Stimulated activated CD8-positive, alpha-beta memory T cell treated with anti-CD3 and anti-CD28 coated beads, Interleukin-2, amount 100 ng/mL, for 48 hours (primary cell): ENCODE data around the gene SNX19.

ENCODE experiments used
- DNase-seq, 2 donors: peaks; one replicate each; pipeline ENCODE4 v3.0.0-alpha.2; 2020; ENCODE audit warnings: low read depth in 2 of 2

SNX19 gene

DNA sequence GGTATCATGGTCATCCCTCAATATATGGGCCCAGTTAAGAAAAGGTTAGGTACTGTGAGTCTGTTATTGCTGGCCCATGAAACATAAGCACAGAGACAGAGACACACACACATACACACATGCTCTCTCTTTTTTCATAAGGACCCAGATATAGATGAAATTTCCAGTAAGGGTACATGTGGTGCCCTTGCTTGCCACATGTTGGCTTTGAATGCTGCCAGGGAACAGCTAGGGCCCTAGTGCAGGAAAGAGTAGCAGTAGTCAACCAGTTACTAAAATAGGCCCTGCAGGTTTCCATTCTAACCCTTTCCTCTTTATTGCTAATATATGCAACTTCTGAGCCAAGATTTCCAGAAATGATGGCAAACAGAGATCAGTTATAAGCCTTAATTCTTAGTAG lies 9.1 kb downstream of the SNX19 start:
- no peak for DNase-seq

DNA sequence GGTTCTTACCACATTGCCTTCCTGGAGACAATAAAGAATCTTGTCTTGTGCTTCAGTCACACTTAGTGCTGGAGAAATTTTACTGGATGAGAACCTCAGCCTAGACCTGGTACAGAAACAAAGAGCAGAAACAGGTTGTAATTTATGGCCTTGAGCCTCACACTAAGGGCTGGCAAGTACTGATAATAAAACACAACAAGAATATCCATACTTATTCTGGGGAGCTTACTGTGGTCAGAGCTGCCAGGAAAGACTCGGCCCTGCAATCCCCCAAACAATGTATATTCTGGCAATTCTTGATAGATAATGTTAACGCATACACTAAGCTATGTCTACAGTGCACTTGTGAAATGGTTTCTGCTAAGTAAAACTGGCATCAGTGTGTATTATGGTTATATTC lies 9.7 kb downstream of the SNX19 start:
- DNase-seq, result no peak

DNA sequence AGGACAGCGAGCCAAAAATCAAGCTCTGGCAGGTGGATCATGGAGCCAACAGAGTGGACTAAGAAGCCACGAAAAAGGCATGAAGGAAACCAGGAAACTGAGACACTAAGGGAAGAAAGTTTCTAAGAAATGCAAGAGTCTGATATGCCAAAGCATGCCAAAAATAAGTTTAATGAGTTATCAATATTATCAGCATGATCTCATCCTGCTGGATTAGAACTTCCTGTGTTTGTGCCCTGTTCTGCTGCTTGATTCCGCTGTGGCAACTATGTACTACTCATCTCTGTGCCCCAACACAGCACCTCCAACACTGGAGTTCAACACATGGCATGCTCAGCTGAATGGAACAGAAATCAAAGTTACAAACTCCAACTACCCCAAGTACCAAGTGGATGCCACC lies 10.8 kb downstream of the SNX19 start:
- no peak for DNase-seq

DNA sequence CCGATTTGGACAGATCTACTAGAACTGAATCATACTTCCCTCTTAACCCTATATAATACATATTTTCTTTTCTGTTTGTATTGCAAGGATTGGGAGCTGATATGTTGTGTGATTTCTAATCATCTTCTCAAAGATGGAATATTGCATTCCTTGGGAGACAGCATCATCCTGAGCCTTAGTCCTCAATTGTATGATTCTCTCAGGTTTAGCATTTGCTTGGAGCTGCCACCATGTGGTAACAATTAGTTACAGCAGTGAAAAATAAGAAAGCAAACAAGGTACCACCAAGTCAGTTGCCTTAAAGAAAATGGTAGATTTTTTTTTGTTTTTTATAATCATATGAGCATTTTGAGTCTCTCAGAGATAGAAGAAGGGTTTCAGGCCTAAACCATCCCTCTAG lies 11.9 kb downstream of the SNX19 start:
- no peak for DNase-seq

DNA sequence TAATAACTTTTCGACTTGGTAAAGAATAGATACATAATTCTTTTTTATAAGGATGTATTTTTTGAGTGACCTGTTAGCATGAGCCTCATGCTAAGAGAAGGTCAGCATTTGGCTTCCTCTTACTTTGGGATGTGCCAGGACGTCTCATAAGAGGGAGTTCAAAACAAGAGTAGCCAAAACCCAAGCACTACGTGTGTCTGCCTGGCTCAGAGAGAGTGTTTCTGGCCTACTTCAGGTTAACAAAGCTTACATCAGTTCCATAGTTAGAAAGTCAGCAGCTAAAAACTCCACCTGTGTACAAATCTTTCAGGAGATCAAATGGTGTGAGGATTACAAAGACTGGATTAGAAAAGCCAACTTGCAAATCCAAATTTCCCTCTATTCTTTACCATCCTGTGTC lies 13.9 kb downstream of the SNX19 start:
- DNase-seq, result no peak

GRCh38 chr11:130899106-130899505 lies 17.2 kb downstream of the SNX19 start:
- DNase-seq, result no peak

GRCh38 chr11:130897262-130898182 lies 18.8 kb downstream of the SNX19 start:
- no peak for DNase-seq

DNA sequence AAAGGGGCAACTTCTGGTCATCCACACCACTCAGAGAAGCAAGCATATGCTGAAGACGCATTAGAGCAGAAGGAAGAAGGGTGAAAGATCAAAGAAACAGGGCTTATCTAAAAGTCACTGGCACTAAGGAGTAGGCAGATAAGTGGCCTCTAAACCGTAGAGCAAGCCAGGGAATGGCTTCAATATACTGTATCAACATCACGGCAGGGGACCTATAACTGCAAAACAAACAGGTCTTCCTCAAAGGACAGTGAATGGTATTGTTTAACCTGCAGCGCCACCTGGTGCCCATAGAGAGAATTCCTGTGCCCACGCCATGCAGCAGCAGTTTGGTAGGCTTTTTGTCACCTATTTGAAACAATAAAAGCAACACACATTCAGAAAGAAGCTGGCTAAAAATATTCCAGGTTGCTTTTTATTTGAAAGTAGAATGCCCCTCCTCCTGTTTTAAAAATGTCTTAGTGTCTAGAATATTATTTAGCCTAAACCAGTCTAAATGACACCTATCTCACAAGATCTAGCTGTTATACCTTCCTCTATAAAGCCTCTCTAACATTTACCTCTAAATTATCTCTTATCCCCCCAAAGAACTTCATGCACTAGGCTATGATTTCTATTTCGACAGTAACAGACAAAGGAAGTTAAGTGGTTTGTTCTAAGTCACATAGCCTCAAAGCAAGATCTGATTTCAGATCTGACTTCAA lies 21.8 kb downstream of the SNX19 start:
- DNase-seq, result peak in 1 of 2 donors; percentile 45

DNA sequence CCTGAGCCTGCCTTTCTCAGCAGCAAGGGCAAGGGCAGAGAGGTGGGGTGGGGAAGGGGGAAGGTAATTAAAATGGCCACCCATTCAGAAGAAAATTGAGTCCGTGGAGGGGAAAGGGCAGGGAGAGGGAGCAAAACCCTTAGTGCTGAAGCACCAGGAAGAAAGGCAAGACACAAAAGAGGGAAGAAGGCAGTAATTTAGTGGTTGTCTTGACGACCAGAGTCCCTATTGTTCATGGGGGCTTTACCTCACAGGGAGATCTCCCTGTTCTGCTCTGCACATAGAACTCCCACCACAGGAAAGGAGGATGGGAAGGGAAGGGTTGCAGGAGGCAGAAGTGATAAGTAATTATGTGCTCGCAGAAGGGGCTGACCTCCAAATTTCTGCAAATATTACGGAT lies 23.4 kb downstream of the SNX19 start:
- DNase-seq, result no peak

DNA sequence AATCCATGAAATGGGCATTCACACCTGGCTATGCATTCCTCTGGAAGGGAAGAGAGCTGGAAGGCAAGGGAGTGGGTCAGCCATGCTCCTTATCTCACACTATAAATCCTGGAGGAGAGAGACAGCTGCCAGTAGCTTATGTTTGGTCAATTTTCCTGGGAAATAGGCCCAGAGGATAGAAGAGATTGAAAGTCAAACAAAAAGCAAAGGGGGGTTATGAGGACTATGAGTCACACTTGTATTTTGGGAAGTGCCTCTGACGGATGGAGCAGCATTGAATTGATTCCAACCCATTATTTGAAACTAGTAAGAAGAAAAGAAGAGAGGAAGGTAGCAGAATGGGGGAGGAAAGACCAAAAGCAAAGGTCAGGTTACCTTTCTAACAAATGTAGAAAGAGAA lies 25.0 kb downstream of the SNX19 start:
- DNase-seq, result no peak

GRCh38 chr11:130890039-130890745 lies 26.1 kb downstream of the SNX19 start:
- no peak for DNase-seq

GRCh38 chr11:130888790-130889189 lies 27.5 kb downstream of the SNX19 start:
- no peak for DNase-seq

GRCh38 chr11:130886704-130887103 lies 29.6 kb downstream of the SNX19 start:
- DNase-seq, result no peak

- DNase-seq, result no peak
These were observed 34.1 kb downstream of the SNX19 start for GRCh38 chr11:130882138-130882551.

- DNase-seq, result no peak
These were observed 34.7 kb downstream of the SNX19 start for GRCh38 chr11:130881475-130882137.

DNA sequence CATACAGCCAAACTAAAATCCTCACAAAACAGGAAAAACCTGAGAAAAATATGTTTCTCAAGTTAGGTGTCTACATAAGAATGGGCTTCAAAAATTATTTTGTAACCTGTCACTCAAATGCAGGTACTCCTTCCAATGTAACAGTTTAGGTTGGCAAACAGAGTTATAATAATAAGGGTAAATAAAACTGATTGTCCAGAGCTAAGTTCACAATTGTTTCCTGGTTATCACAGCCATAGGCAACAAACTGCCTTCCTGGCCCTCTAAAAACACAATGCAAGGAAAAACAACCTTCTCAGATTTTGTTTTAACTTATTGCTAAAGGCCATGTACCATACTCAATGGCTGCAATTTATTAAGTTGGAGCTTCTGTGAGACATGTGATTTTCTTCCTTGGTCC lies 36.4 kb downstream of the SNX19 start:
- no peak for DNase-seq

DNA sequence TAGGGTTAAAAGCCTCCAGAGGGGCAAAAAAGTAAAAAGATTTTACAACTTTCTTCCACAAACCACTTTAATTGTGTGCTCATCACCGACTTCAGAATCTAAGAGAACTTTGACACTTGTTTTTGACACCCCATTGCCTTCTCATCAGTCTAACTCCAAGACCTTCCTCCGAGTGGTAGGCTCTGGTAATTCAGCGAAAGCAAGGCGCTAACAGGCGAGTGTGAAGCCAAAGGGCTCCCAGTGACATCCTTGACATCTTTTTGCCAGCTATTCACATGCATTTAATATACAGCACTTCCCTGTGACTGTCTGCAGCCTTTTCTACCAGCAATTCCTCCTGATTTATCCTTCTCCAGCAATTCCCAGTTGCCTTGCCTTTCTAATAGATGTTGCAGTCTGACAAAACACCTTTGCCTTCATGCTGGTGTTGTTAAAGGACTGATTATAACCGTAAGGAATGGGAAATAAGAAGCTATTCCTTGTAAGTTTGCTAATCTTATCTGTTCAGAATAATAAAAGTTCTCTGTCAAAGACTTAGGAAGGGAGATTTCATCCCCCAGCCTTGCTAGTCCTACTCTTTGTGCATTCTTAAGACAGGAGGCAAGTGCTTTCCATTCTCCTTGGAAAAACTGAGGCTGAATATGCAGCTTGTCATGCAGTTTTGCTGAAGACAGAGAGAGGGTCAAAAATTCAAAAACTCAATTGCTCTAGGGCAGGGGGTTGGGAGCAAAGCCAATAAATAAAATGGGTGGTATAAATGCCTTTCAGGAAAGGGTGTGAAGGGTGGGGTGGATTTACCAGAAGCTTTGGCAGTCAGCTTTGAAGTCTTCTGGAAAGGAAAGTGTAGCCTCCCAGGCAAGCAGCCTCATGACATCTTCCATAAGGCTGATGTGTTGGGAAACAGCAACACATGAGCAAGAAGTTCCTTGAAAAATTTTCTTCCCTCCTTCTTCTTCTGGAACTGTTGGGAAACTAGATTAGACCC lies 39.1 kb downstream of the SNX19 start:
- no peak for DNase-seq

- DNase-seq, result no peak
These were observed 40.2 kb downstream of the SNX19 start for GRCh38 chr11:130876100-130876499.

- DNase-seq, result no peak
These were observed 41.2 kb downstream of the SNX19 start for GRCh38 chr11:130874955-130875531.

DNA sequence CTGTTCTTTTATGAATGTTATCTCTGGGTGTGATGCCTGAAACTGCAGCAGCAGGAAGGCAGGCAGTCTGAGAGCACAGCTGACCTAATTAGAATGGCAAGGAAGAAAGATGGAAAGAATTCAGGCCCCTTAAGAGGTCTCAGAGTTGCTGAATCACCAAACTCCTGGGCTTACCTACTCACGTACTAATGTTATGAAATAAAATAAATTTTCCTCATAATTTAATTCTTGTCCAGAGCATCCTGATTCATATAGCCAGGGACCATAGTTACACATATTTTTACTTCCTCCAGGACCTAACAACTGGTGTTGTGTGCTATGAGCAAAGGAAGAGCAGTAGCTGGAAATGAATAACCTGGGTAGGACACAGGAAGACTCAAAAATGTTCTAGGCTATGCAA lies 41.9 kb downstream of the SNX19 start:
- no peak for DNase-seq
